Stimulated activated CD8-positive, alpha-beta memory T cell treated with anti-CD3 and anti-CD28 coated beads, Interleukin-2, amount 100 ng/mL, for 48 hours (primary cell): Measurements from ENCODE around the gene TSPAN17.

Experiments used
- DNase-seq, 2 donors: peaks; one replicate each; pipeline ENCODE4 v3.0.0-alpha.2; 2020; ENCODE audit warnings: low read depth in 2 of 2

Gene TSPAN17

DNA sequence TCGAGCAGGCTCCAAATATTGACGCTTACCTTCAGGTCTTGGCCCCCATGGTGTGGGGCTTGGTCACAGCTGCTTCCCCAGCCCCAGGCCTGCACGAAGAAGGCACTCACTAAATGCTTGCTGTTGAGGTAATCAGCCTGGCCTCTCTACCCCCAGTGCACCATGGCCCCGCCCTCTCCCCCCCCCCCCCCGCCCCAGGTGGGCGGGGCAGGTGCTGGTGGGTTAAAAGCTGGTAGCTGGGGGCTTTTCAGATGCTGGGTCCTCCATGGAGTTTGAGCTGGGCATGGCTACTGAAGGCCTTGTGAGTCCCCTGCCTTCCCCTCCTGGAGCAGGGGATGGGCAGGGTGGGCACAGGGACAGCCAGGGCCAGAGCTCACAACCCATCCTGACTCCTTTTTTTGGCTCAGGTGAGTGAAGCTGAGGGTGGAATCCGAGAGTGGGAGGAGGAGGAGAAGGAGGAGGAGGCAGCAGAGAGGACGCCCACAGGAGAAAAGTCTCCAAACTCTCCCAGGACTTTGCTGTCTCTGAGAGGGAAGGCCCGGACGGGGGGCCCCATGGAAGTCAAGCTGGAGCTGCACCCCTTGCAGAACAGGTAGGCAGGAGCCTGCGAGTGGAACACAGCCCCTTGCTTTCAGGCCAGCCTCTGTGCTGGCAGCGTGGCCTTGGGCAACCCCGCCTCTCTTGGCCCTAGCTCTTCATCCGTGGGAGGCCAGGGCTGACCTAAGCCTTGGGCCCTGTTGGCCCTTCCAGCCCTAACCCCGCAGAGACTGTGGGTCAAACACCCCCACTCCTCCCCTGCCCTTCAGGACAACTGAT lies 4.4 kb upstream of the TSPAN17 start:
- DNase-seq = no peak

GRCh38 chr5:176643491-176644219 lies 3.6 kb upstream of the TSPAN17 start:
- no peak for DNase-seq

DNA sequence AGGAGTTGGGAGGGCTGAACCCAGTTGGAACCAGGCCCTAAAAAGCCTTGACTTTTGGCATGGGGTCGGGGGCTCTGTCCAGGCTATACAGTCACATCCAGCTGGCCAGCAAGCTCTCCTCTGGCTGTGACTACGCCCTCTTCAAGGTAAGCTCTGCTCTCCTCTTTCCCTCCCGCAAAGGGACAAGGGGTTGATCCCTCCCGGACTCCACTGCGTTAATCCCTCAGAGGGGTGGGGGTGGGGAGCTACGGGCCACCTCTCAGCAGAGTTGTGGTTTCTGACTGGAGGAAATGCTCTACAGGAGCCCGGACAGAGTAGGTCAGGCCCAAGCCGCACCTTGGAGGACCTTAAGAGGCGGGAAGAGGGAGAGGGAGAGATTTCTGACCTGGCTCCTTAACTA lies 3.0 kb upstream of the TSPAN17 start:
- no peak for DNase-seq

- no peak for DNase-seq
Observed at GRCh38 chr5:176644878-176645670, 2.2 kb upstream of the TSPAN17 start.

- no peak for DNase-seq
Observed at GRCh38 chr5:176646049-176646706, 1.1 kb upstream of the TSPAN17 start.

DNA sequence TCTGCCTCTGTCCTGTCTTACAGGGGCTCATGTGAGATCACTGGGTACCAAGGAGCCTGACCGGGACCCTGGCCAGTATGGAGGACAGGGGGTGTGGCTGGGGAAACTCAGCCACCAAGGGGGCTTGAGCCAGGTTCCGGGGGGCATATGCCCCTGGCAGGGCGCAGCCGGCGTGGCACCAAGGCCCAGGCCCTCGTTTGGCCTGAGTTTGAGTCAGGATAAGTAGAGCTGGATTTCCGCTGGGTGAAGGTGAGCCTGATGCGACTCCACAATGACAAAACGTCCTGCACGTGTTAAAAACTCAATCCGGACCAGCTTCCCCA lies 616 bp upstream of the TSPAN17 start:
- no peak for DNase-seq

DNA sequence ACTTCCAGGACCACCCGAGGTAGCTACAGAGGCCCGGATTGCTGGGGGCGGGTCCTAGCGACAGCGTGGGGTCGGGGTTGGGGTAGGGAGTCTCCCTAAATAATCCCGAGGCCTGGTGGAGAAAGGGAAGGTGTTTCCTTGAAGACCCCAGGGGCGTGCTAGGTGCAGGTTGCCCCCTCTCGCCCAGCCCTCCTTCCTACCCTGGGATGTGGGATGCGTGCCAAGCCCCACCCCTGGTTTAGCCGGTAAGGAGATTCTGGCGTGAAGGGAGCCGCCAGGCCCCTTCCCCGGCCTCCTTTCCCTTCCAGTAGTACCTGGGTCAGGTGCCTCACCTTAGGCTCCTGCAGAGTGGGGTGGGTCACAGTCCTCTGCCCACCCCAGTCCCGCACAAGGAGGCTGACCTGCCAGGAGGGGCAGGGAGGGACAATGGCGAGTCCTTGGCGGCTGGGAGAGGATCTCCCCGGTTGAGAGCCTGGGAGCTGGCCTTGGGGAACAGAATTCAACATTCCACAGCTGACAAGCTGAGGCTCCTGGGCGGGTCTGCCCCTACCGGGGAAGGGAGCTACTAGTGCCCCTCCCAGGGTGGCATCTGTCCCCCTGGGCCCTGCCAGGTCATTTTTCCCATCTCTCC lies 674 bp downstream of the TSPAN17 start:
- DNase-seq = no peak

DNA sequence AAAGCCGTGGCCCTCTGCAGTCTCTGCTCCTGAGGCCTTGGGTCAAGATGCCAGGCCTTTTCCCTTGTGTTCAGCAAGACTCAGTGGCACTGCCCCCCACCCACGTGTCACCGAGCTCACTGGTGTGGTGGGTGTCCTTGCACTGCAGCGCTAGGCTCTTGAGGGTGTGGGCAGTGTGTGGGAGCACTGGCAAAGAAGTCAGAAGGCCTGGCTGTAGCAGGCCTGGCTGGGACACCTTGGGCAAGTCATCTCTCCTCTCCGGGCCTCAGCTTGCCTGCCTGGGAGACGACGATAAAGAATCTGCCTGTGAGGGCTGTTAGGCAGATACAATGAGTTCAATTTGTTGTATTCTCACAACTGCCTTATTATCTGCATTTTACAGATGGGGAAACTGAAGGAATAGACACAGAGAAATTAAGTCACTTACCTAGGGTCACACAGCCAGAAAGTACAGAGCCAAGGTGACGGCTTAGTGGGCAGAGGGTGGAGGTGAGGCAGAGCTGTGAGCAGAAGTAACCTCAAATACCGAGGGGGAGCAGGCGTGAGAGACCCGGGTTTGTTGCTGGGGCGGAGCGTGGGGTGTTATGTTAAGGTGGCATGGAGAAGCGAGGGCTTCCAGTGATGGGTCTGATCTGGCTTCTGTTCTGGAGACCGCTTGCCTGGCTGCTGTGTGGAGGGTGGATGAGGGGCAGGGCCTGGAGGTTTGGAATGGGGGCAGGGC lies 1.4 kb downstream of the TSPAN17 start:
- DNase-seq = no peak

GRCh38 chr5:176650354-176650884 lies 3.1 kb downstream of the TSPAN17 start:
- no peak for DNase-seq

- no peak for DNase-seq
Observed at GRCh38 chr5:176651472-176651980, 4.2 kb downstream of the TSPAN17 start.

DNA sequence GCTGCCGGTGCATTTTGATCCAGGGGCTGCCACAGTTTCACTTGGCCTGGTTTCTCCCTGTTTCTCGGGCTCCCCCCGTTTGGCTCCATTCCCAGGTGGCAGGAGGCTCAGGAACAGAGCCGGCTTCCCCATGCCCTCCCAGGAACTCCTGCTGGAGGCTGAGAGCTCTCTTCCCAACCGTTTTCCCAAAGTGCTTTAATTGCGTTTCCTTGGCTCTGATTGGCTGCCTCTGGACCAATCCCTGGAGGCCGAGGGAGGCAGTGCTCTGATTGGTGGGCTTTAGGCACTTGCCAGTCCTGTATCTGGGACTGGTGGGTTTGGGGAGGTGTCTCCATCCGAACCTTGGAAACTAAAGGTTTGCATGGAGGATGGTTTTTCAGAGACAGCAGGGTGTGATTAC lies 4.9 kb downstream of the TSPAN17 start:
- DNase-seq = no peak

DNA sequence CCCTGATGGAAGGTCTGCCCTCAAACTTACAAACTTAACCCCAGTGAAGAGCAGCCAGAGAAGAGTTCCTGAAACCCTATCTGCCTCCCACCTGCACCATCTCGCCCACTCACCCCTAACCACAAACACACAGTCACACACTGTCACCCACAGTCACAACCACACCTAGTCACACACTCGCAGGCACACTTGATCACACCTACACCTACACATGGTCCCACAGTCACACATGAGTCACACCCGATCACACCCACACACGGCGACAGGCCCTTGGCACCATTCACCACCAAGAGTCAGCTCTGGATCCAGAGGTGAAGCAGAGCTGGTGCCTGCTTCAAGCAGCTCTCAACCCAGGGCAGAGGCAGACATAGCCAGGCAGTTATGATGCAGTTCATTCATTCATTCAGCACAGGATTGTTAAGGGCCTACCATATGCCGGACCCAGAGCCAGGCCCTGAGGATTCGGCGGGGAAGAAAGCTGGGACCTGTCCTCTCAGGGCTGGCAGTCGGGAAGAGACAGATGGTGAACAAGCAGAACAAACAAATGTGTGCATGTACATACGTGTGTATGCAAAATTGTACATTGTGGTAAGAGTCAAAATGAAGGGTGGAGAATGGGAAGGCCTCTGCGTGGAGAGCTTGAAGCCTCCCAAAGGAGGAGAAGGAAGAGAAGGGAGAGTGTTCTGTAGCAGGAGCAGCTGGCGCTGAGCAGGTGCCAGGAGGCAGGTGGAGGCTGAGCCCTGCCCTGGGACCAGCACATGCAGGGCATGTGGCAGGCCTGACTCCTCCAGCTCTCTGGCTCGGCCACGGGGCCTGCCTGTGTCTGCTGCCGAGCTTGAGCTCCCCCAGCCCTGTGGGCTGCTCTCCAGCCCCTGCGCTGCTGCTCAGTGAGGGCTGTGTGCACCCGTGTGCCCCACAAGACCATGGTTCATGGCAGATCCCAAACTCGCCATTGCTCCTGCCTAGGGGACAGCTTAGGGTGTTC lies 6.4 kb downstream of the TSPAN17 start:
- DNase-seq = peak; percentile 65 to 75

- DNase-seq = no peak
Observed at GRCh38 chr5:176654856-176655255, 7.6 kb downstream of the TSPAN17 start.

DNA sequence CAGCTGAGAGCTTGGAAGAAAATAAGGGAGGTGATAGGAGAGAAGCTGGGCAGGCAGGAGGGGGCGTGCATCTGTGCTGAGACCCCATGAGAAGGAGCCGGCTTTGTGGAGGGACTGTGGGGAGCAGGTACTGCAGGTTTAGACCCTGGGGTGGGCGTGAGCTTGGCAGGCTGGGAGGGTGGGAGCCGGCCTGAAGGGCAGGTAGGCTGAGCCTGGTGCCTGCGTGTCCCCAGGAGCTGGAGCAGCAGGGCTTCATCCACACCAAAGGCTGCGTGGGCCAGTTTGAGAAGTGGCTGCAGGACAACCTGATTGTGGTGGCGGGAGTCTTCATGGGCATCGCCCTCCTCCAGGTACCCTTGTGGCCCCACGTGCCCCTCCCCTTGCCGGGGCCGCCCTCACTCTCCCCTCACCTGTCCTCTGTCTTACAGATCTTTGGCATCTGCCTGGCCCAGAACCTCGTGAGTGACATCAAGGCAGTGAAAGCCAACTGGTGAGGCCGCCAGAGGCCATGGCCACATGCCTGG lies 9.2 kb downstream of the TSPAN17 start:
- no peak for DNase-seq

- DNase-seq = peak; percentile 46 to 52
Observed at GRCh38 chr5:176658007-176658599, 10.8 kb downstream of the TSPAN17 start.

DNA sequence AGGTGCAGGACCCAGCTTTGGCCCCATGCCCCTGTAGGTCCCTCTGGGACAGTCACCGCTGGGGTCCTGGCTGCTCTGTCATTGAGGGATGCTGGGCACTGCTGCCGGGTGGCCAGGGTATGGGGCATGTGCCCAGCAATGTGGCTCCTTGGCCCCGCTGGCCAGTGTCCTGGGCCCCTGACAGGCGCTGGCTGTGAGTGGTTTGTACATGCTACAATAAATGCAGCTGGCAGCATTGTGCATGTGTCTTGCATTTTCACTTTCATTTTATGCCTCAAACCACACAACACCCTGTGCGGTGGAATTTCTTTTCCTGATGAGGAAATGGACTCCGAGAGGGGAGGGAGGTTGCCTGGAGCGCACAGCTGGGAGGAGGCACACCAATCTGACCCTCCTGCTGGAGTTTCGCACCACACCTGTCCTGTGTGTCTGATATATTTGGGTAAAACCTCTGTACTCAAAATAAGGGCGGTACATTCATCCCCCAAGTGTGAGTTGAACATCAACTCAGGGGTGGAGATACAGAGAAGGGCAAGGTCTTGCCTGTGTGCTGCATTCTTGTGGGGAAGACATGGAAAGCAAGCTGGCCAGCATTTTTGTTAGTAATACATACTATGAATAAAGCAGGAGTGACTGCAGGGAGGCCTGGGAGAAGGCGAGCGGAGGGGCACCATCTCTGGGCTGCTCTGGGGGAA lies 11.7 kb downstream of the TSPAN17 start:
- DNase-seq = no peak

DNA sequence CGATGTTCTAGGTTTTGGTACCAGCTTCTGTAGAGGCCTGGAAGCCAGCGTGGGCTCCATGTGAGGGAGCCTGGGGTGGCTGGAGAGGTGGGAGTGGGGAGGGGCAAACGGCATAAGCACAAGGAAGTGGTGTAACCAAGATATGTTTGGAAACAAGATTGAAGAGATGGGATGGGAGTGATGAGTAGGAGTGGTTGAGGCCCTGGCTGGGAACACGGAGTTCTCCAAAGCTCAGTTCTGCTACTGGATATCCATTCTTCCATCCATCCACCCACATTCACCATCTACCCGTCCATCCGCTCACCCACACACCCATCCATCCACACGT lies 12.2 kb downstream of the TSPAN17 start:
- no peak for DNase-seq

DNA sequence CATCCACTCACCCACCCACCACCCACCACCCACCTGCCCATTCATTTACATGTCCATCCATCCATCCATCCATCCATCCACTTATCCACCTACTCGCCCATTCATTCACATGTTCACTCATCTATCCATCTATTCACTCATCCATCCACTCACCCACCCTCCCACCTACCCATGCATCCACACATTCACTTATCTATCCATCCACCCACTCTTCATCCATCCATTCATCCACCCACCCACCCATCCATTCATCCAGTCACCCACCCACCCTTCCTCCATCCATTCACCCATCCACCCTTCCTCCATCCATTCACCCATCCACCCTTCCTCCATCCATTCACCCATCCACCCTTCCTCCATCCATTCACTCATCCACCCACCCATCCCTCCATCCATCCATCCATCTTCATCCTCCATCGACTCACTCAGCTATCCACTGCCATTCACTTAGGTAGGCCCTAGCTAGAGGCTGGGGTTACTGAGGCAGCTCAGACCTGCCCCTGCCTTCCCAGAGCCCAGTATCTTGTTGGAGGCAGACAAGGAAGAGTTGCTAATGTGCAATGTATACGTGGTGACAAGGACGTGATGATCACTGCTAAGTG lies 12.7 kb downstream of the TSPAN17 start:
- no peak for DNase-seq
